Body of pancreas (tissue), 4 donors: Measurements from ENCODE around the gene SPA17. TPM values are rescaled to one million over a fixed set of nuclear protein-coding genes. Genes with fewer than 3 reads are reported as not detected.

Source experiments
- ATAC-seq: fragments of 150-250 bp; one replicate; pipeline ENCODE4 v1.9.1; 2016
- DNase-seq, 4 donors: peaks; one replicate each; pipeline ENCODE4 v3.0.0-alpha.2; 2019
- H3K27ac ChIP-seq, 4 donors: fragments of 200-600 bp; sonication (generic); 1 replicate in 3 of 4; 2 replicates in 1 of 4; pipeline versions ENCODE4 v1.5.1 to v1.6.1; 2016 to 2019; ENCODE audit warnings: mild to moderate bottlenecking in 1 of 4, mixed read lengths in 1 of 4, moderate library complexity in 1 of 4
- H3K27me3 ChIP-seq, 2 donors: fragments of 200-600 bp; sonication (generic); one replicate each; pipeline ENCODE4 v1.6.0; 2016; ENCODE audit warnings: mild to moderate bottlenecking in 1 of 2
- H3K36me3 ChIP-seq, 2 donors: fragments of 200-600 bp; sonication (generic); replicated peaks in 1 of 2; 2 replicates each; pipeline ENCODE4 v1.5.1; 2016; ENCODE audit warnings: low read depth in 2 of 2; ENCODE audit not compliant: insufficient read depth in 1 of 2
- H3K4me1 ChIP-seq: fragments of 200-600 bp; sonication (generic); one replicate; pipeline ENCODE4 v1.6.0; 2016
- H3K4me3 ChIP-seq, 2 donors: fragments of 200-600 bp; sonication (generic); 1 replicate in 1 of 2; 2 replicates in 1 of 2; pipeline ENCODE4 v1.5.1; 2016 to 2019
- H3K9me3 ChIP-seq, 3 donors: fragments of 200-600 bp; sonication (generic); 1 replicate in 2 of 3; 2 replicates in 1 of 3; pipeline ENCODE4 v1.5.1; 2016
- POLR2A ChIP-seq, 3 donors: fragments of 450-650 bp; IDR thresholded peaks; one replicate each; pipeline ENCODE4 v1.6.1; 2016; ENCODE audit warnings: antibody characterized with exemption in 3 of 3, mild to moderate bottlenecking in 2 of 3
- WGBS, 2 donors: methylation state at CpG; one replicate each; pipeline ENCODE4 v1.1.5; 2017; 5-methylcytosine and 5-hydroxymethylcytosine counted together
- intact Hi-C: fragments of 100-400 bp; cut with DNase I; formaldehyde crosslinking; loops from one replicate; pipeline ENCODE4 v1.15.1; 2023
- total RNA-seq, 2 donors: library from RNA; depleted of rRNA; stranded (reverse); fragments of >200 nt; gene quantifications; one replicate each; pipeline ENCODE4 v1.1.0, GENCODE V29; 2016
- TF ChIP-seq, protein P1 (sequence below), 7 experiments: fragments of 450-650 bp in 4 of 7; fragments of 200-600 bp in 3 of 7; sonication (generic) in 3 of 7; IDR thresholded peaks; one replicate each; pipeline ENCODE4 v1.5.1; 2016 to 2019; ENCODE audit warnings: antibody characterized with exemption in 7 of 7

The SPA17 gene
- total RNA-seq, 2 donors from 2014 or later, result 1.3 to 2.6 TPM

DNA sequence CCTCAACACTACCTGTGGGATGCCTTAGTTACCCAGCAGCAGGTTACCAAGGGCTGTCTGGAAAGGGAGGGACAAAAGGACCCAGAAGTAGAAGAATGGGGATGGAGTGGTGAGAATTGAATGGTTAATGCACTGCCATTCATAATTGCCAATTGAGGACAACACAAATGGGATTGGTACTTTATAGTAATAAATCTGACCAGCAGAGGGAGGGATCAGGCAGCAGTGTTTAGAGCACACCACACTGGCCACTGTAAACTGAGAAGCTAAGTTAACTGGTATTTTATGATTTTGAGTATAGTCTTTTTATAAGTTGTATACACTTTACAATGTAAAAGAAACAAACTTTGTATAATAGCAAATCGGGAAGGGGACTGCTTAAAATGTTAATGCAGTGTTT is 40.3 kb upstream of the SPA17 start:
- DNase-seq (no peak), ATAC-seq (no peak)
- Histone ChIP-seq H3K4me1 (no peaks in the 10 kb centered on the region), H3K27ac (no peak overlapping the region), H3K9me3 (no peaks in the 10 kb centered on the region), H3K36me3 (peaks cover 10 to 34% of the 10 kb centered on the region in 2 donors), H3K4me3 (no peak overlapping the region), H3K27me3 (no peaks in the 10 kb centered on the region)
- intact Hi-C loops, result no loop called here
- TF ChIP-seq, protein P1, sequence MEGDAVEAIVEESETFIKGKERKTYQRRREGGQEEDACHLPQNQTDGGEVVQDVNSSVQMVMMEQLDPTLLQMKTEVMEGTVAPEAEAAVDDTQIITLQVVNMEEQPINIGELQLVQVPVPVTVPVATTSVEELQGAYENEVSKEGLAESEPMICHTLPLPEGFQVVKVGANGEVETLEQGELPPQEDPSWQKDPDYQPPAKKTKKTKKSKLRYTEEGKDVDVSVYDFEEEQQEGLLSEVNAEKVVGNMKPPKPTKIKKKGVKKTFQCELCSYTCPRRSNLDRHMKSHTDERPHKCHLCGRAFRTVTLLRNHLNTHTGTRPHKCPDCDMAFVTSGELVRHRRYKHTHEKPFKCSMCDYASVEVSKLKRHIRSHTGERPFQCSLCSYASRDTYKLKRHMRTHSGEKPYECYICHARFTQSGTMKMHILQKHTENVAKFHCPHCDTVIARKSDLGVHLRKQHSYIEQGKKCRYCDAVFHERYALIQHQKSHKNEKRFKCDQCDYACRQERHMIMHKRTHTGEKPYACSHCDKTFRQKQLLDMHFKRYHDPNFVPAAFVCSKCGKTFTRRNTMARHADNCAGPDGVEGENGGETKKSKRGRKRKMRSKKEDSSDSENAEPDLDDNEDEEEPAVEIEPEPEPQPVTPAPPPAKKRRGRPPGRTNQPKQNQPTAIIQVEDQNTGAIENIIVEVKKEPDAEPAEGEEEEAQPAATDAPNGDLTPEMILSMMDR (IDR thresholded peaks at IDR 0.05), result peak in 1 of 7 experiments; percentile 7
- TF ChIP-seq POLR2A (IDR thresholded peaks at IDR 0.05), result no peak
- 85 to 93% methylated on average over 1 of the region's 1 CpG for WGBS, 2 donors

DNA sequence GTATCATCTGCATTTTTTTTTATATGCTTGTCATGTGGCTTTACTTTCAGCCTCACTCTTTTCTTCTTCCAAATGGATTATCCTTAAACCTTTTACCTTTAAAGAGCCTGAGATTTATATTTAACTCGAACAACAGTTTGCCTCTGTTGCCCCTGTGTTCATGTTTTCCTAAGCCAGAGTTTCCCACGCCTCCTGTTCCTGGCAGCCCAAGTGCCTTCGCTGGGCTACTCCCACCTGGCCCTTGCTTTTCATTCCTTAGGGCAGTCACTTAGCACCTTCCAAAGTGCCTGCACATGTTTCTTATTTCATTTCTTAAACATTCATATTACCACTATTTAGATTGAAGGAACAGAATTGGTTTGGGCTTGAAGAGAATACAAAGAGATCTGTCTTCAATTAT is 37.8 kb upstream of the SPA17 start:
- intact Hi-C loops, result no loop called here
- H3K27me3 ChIP-seq, result no peaks in the 10 kb centered on the region
- WGBS, 2 donors, result 58 to 67% methylated on average over 3 of the region's 3 CpGs
- TF ChIP-seq POLR2A (IDR thresholded peaks at IDR 0.05), result no peak
- TF ChIP-seq, protein P1 (IDR thresholded peaks at IDR 0.05), result no peak
- no peaks in the 10 kb centered on the region for H3K9me3 ChIP-seq
- no peak overlapping the region for H3K4me3 ChIP-seq
- no peaks in the 10 kb centered on the region for H3K4me1 ChIP-seq
- peaks cover 10 to 26% of the 10 kb centered on the region in 2 donors for H3K36me3 ChIP-seq
- H3K27ac ChIP-seq, result no peak overlapping the region
- DNase-seq (no peak), ATAC-seq (no peak)

DNA sequence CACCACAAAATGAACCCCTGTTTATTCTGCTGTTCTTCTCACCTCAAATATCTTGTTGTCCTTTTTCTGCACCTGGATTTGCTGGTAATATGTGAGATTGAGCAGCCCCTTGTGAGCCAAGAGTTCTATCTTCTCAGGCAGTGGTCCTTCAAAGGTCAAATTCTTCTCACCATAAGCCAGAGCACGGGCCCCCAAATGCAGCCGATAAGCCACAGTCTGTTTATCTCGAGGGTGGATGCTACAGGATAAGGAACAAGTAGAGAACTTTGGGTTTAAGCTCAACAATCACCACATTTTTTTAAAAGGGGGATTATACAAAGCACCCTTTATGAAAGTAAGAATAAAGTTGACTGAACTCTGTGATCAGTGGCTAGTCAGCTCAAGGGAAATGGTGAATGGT is 35.2 kb upstream of the SPA17 start:
- WGBS, 2 donors, result 78 to 90% methylated on average over 3 of the region's 3 CpGs
- Histone ChIP-seq H3K36me3 (peaks cover 3 to 8% of the 10 kb centered on the region in 2 donors), H3K27ac (no peak overlapping the region), H3K4me1 (no peaks in the 10 kb centered on the region), H3K27me3 (no peaks in the 10 kb centered on the region), H3K9me3 (no peaks in the 10 kb centered on the region), H3K4me3 (no peak overlapping the region)
- TF ChIP-seq POLR2A (IDR thresholded peaks at IDR 0.05), result no peak
- TF ChIP-seq, protein P1 (IDR thresholded peaks at IDR 0.05), result no peak
- intact Hi-C loops, result no loop called here
- DNase-seq (no peak), ATAC-seq (no peak)

DNA sequence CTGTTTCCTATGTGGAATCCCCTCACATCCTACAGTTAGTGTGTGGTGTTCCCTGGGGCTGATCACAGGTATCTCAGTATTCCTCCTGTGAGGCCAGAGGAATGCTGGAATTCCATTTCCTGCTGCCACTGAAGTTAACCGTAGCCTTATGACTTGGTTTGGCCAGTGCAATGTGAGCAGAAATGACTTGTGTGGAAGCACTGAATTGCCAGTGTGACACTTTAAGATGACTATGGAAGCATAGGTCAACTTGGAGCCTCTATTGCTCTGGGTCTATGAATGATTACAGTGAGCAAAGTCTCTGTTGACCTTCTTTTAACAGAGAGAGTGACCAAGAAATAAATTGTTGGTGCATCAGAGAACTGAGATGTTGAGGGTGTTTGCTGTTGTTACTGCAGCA is 34.5 kb upstream of the SPA17 start:
- DNase-seq (no peak), ATAC-seq (no peak)
- 71 to 76% methylated on average over 1 of the region's 1 CpG for WGBS, 2 donors
- Histone ChIP-seq H3K36me3 (peaks cover 0 to 8% of the 10 kb centered on the region in 2 donors), H3K9me3 (no peaks in the 10 kb centered on the region), H3K4me1 (no peaks in the 10 kb centered on the region), H3K27me3 (no peaks in the 10 kb centered on the region), H3K4me3 (no peak overlapping the region), H3K27ac (no peak overlapping the region)
- TF ChIP-seq, protein P1 (IDR thresholded peaks at IDR 0.05), result no peak
- TF ChIP-seq POLR2A (IDR thresholded peaks at IDR 0.05), result no peak
- intact Hi-C loops, result no loop called here

DNA sequence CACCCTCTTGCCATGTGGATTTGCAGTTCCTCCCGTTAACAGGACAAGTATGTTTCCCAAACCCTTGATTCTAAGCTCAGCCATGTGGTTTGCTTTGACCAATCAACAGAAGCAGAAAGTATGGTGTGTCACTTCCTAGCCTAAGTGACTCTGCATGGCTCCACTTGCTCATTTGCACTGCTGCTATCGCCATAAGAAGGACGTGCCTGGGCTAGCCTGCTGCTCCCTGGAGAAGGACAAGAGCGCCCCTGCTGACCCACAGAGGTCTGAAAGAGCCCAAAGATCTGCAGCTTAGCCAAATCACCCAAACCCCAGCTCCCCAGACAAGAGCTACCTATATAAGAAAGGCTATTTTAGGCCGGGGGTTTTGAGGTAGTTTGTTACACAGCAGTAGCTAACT is 33.0 kb upstream of the SPA17 start:
- 91 to 92% methylated on average over 5 of the region's 5 CpGs for WGBS, 2 donors
- DNase-seq, result no peak
- Histone ChIP-seq H3K4me1 (peaks cover 7% of the 10 kb centered on the region), H3K4me3 (no peak overlapping the region), H3K27ac (no peak overlapping the region), H3K27me3 (no peaks in the 10 kb centered on the region), H3K36me3 (peaks cover 0 to 4% of the 10 kb centered on the region in 2 donors), H3K9me3 (no peaks in the 10 kb centered on the region)
- ATAC-seq, result no peak
- TF ChIP-seq, protein P1 (IDR thresholded peaks at IDR 0.05), result no peak
- TF ChIP-seq POLR2A (IDR thresholded peaks at IDR 0.05), result no peak
- intact Hi-C loops, result loop anchor here (10.0 kb wide), 1 partner anchor 764 kb away; no protein-coding TSS in a partner anchor
